PC-9 (cell line): ENCODE data around the gene EID3.

Experiments
- CTCF ChIP-seq: fragments of 200-600 bp; sonication (generic); conservative IDR thresholded peaks from 2 replicates; pipeline ENCODE4 v1.6.1; 2017; ENCODE audit warnings: mixed run types, antibody characterized with exemption, mild to moderate bottlenecking, moderate library complexity
- EZH2 ChIP-seq: fragments of 200-600 bp; sonication (generic); IDR thresholded peaks from 2 replicates; pipeline ENCODE4 v1.8.0; 2017; ENCODE audit warnings: antibody characterized with exemption, low read depth

GRCh38 chr12:104314242-104314614 lies 10.7 kb downstream of the EID3 start:
- TF ChIP-seq CTCF (no peak), EZH2 (no peak)
